MCF 10A (cell line): Measurements from ENCODE around the gene RASSF7. TPM values are rescaled to one million over a fixed set of nuclear protein-coding genes. Genes with fewer than 3 reads are reported as not detected.

Source experiments
- BruUV-seq: library from RNA; stranded (reverse); fragments of 400-500 nt; replicated peaks from 2 replicates; lab custom pipeline; 2021; lab: Mats Ljungman, UMichigan
- CTCF ChIA-PET: fragments of 300-600 bp; sonication (Branson Sonifier 250); formaldehyde crosslinking; extraction: SDS; loops from one replicate; lab custom pipeline; 2021; ENCODE audit warnings: antibody characterized with exemption, inconsistent platforms; lab: Yijun Ruan, JAX
- POLR2A ChIA-PET: fragments of 300-600, 350-650 bp; sonication (Branson Sonifier 250); formaldehyde crosslinking; extraction: SDS; loops from one replicate; lab custom pipeline; 2020; ENCODE audit warnings: antibody characterized with exemption, inconsistent platforms; lab: Yijun Ruan, JAX
- DNase-seq: peaks from one replicate; pipeline ENCODE4 v3.0.0-alpha.2; 2018; ENCODE audit not compliant: unreplicated experiment
- H3K27ac Mint-ChIP-seq: one replicate; pipeline ENCODE4 v1.8.0; 2022; ENCODE audit warnings: mild to moderate bottlenecking, low read depth, mixed read lengths; ENCODE audit not compliant: unreplicated experiment
- H3K27me3 Mint-ChIP-seq: one replicate; pipeline ENCODE4 v1.8.0; 2022; ENCODE audit warnings: mixed read lengths; ENCODE audit not compliant: insufficient read depth, unreplicated experiment
- H3K36me3 Mint-ChIP-seq: one replicate; pipeline ENCODE4 v1.8.0; 2022; ENCODE audit warnings: mild to moderate bottlenecking, moderate library complexity, mixed read lengths; ENCODE audit not compliant: insufficient read depth, unreplicated experiment
- H3K4me1 Mint-ChIP-seq: one replicate; pipeline ENCODE4 v1.8.0; 2022; ENCODE audit warnings: mixed read lengths; ENCODE audit not compliant: insufficient read depth, unreplicated experiment
- H3K4me3 Mint-ChIP-seq: one replicate; pipeline ENCODE4 v1.8.0; 2022; ENCODE audit warnings: mild to moderate bottlenecking, moderate library complexity, mixed read lengths; ENCODE audit not compliant: unreplicated experiment
- H3K9me3 Mint-ChIP-seq: one replicate; pipeline ENCODE4 v1.8.0; 2022; ENCODE audit warnings: mixed read lengths; ENCODE audit not compliant: unreplicated experiment
- intact Hi-C: fragments of 100-400 bp; cut with micrococcal nuclease; formaldehyde crosslinking; loops from 2 replicates; pipeline ENCODE4 v1.14.1; 2022
- microRNA-seq: library from miRNA; unstranded; fragments of <30 nt; microRNA quantifications from one replicate; pipeline ENCODE4 v1.2.0, GENCODE V29; 2022
- total RNA-seq: library from RNA; stranded (reverse); gene quantifications from 2 replicates; pipeline ENCODE4 v1.2.3, GENCODE V29; 2022
- TF ChIP-seq, protein P1 (sequence below): fragments of 200-600 bp; IDR thresholded peaks from one replicate; pipeline ENCODE4 v1.8.0; 2022; ENCODE audit warnings: antibody characterized with exemption, mild to moderate bottlenecking; ENCODE audit not compliant: unreplicated experiment

Gene RASSF7
- total RNA-seq, 1 experiment from 2014 or later = 13.3 TPM

DNA sequence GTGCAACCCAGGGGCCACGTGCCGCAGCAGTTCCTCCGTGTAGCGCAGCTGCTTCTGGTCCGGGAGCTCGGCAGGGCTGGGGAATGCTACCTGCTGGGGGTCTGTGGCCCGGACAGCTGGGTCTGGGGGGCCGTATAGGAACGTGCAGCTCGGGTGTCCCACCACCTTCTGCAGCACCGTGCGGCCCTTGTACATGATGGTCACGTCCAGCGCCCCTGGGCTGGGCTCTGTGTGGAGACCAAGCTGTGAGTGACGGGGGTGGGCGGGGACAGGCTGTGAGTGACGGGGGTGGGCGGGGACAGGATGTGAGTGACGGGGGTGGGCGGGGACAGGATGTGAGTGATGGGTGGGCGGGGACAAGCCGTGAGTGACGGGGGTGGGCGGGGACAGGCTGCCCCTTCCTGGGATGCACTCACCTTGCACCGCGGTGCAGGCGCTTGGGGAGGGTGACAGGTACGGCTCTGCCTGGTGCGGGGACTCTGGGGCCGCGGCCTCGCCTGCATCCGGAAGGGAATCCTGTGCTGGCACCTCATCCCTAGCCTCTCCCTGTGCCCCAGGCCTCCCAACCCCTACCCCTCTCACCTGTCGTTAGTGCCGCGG, 52.7 kb downstream of the RASSF7 start:
- Mint-ChIP-seq H3K4me3 (no peak overlapping the region), H3K27ac (peak overlapping the region; percentile 46), H3K4me1 (peaks cover 6% of the 10 kb centered on the region), H3K27me3 (no peaks in the 10 kb centered on the region), H3K9me3 (no peaks in the 10 kb centered on the region), H3K36me3 (peaks cover 43% of the 10 kb centered on the region)
- ChIA-PET CTCF (interaction anchor here (0.7 to 1.3 kb wide), 2 partner anchors 9 to 1520 kb away, joined by 4 read pairs; no protein-coding TSS in a partner anchor), POLR2A (interaction anchor here (0.6 to 1.6 kb wide), 4 partner anchors 8 to 163 kb away, joined by 3 to 8 read pairs (median 4); partner anchors contain the start of gene PHRF1)
- BruUV-seq = no TSS peak
- intact Hi-C loops = loop anchor here (10.0 kb wide), 1 partner anchor 49 kb away; the partner anchor contains the start of genes LMNTD2 and RASSF7
- TF ChIP-seq, protein P1, sequence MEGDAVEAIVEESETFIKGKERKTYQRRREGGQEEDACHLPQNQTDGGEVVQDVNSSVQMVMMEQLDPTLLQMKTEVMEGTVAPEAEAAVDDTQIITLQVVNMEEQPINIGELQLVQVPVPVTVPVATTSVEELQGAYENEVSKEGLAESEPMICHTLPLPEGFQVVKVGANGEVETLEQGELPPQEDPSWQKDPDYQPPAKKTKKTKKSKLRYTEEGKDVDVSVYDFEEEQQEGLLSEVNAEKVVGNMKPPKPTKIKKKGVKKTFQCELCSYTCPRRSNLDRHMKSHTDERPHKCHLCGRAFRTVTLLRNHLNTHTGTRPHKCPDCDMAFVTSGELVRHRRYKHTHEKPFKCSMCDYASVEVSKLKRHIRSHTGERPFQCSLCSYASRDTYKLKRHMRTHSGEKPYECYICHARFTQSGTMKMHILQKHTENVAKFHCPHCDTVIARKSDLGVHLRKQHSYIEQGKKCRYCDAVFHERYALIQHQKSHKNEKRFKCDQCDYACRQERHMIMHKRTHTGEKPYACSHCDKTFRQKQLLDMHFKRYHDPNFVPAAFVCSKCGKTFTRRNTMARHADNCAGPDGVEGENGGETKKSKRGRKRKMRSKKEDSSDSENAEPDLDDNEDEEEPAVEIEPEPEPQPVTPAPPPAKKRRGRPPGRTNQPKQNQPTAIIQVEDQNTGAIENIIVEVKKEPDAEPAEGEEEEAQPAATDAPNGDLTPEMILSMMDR = no peak
- DNase-seq = peak; percentile 82

Small RNA genes lying within 50 kb of the gene (microRNA-seq; reads per million reads assigned to microRNA genes)
- gene MIR210 = 168 reads per million, percentile 76 among the genes with 10 or more reads in this experiment

Other genes with a start within 250 kb of the RASSF7 start
- gene IFITM1, start 246.9 kb upstream of the RASSF7 start, total RNA-seq = 1.8 and 4.8 TPM in 2 replicates
- gene IFITM3, start 240.1 kb upstream of the RASSF7 start, total RNA-seq = 415 and 497 TPM in 2 replicates
- gene B4GALNT4, start 191.5 kb upstream of the RASSF7 start, total RNA-seq = 20.0 and 25.9 TPM in 2 replicates
- 129 and 177 TPM in 2 replicates for gene PKP3, start 166.8 kb upstream of the RASSF7 start, total RNA-seq
- gene SIGIRR, start 146.0 kb upstream of the RASSF7 start, total RNA-seq = 6.2 and 7.7 TPM in 2 replicates
- gene ANO9, start 119.0 kb upstream of the RASSF7 start, total RNA-seq = 7.2 and 9.4 TPM in 2 replicates
- gene PTDSS2, start 110.7 kb upstream of the RASSF7 start, total RNA-seq = 28.2 and 29.4 TPM in 2 replicates
- gene RNH1, start 53.7 kb upstream of the RASSF7 start, total RNA-seq = 288 TPM in 2 replicates
- gene HRAS, start 25.4 kb upstream of the RASSF7 start, total RNA-seq = 115 and 123 TPM in 2 replicates
- 0.54 and 0.75 TPM in 2 replicates for gene LRRC56, start 23.4 kb upstream of the RASSF7 start, total RNA-seq
- gene LMNTD2, start 232 bp upstream of the RASSF7 start, total RNA-seq = 6.1 and 8.0 TPM in 2 replicates
- 29.9 and 31.8 TPM in 2 replicates for gene PHRF1, start 15.5 kb downstream of the RASSF7 start, total RNA-seq
- 7.7 and 9.5 TPM in 2 replicates for gene IRF7, start 55.0 kb downstream of the RASSF7 start, total RNA-seq
- not detected in 2 replicates for gene CDHR5, start 64.0 kb downstream of the RASSF7 start, total RNA-seq
- gene SCT, start 66.2 kb downstream of the RASSF7 start, total RNA-seq = not detected in 2 replicates
- 0.44 and 1.3 TPM in 2 replicates for gene DRD4, start 76.3 kb downstream of the RASSF7 start, total RNA-seq
- 46.8 and 54.1 TPM in 2 replicates for gene DEAF1, start 134.3 kb downstream of the RASSF7 start, total RNA-seq
- 12.2 and 12.8 TPM in 2 replicates for gene TMEM80, start 134.8 kb downstream of the RASSF7 start, total RNA-seq
- gene EPS8L2, start 145.3 kb downstream of the RASSF7 start, total RNA-seq = 109 and 119 TPM in 2 replicates
- gene TALDO1, start 186.5 kb downstream of the RASSF7 start, total RNA-seq = 93.8 and 137 TPM in 2 replicates
- gene GATD1, start 216.5 kb downstream of the RASSF7 start, total RNA-seq = 54.6 and 67.7 TPM in 2 replicates
- not detected in 2 replicates for gene CEND1, start 229.1 kb downstream of the RASSF7 start, total RNA-seq
- 34.0 and 36.5 TPM in 2 replicates for gene SLC25A22, start 237.3 kb downstream of the RASSF7 start, total RNA-seq
- 15.8 and 22.1 TPM in 2 replicates for gene PIDD1, start 244.3 kb downstream of the RASSF7 start, total RNA-seq
- gene RPLP2, start 249.0 kb downstream of the RASSF7 start, total RNA-seq = 1,886 and 2,142 TPM in 2 replicates